Measurements from ENCODE around the gene ITGB1BP1.

Gene ITGB1BP1

GRCh38 chr2:9378433-9379390 lies 44.6 kb downstream of the ITGB1BP1 start:
- no peak for DNase-seq (ENCODE audit: low spot score)

- DNase-seq (ENCODE audit: low spot score): no peak
These were observed 45.7 kb downstream of the ITGB1BP1 start for GRCh38 chr2:9377461-9378097.

DNA sequence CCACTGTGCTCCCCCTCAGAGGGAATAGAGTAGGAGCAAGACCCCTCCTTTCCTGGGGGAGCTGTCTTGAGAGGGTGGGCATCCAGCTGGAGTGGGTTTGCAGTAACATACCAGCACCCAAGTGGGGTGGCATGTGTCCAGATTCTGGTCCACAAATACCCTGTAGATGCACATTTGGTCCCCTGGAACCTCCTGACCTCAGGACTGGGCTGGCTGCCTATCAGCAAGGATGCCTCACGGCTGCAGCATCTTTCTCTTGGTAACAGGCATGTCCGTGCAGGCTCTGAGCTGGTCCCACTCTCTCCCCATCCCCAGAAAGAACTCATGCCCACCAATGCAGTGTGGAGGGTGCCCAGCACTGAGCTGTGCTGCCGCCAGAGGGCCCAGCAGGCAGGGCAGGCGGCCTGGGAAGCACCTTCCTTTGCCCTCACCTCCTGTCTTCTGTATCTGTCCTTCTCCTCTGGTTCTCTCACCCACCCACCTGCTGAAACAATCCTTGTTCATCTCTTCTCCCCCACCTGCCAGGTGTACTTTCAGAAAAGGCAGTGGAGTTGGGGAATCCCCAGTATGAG lies 47.4 kb downstream of the ITGB1BP1 start:
- no peak for DNase-seq (ENCODE audit: low spot score)

- DNase-seq (ENCODE audit: low spot score): no peak
These were observed 49.1 kb downstream of the ITGB1BP1 start for GRCh38 chr2:9374071-9374730.

- DNase-seq (ENCODE audit: low spot score): no peak
These were observed 49.9 kb downstream of the ITGB1BP1 start for GRCh38 chr2:9373476-9373875.

DNA sequence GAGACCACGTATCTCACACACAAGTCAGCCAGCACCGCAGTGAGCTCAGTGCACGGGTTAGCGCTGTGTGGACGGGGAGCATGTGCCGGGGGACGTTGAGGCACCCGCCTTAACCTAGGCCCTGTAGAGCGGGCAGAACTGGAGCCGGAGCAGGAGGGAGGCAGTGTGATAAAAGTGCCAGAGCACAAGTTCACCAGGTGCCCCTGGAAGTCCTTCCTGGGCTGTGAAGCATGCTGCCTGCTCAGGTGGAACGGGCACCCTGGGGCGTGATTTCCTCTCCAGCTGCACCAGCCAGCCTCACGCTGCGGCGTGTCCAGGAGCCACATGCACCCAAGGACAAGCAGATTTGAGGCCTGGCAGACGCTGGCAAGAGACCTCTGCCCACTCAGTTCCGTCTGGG lies 50.3 kb downstream of the ITGB1BP1 start:
- no peak for DNase-seq (ENCODE audit: low spot score)

GRCh38 chr2:9370746-9371145 lies 52.6 kb downstream of the ITGB1BP1 start:
- no peak for DNase-seq (ENCODE audit: low spot score)

- no peak for DNase-seq (ENCODE audit: low spot score)
These were observed 57.3 kb downstream of the ITGB1BP1 start for GRCh38 chr2:9366026-9366425.

- no peak for DNase-seq (ENCODE audit: low spot score)
These were observed 57.8 kb downstream of the ITGB1BP1 start for GRCh38 chr2:9365498-9366019.

GRCh38 chr2:9364791-9365497 lies 58.4 kb downstream of the ITGB1BP1 start:
- no peak for DNase-seq (ENCODE audit: low spot score)

GRCh38 chr2:9364373-9364772 lies 59.0 kb downstream of the ITGB1BP1 start:
- DNase-seq (ENCODE audit: low spot score): no peak

GRCh38 chr2:9360701-9361100 lies 62.6 kb downstream of the ITGB1BP1 start:
- DNase-seq (ENCODE audit: low spot score): no peak

DNA sequence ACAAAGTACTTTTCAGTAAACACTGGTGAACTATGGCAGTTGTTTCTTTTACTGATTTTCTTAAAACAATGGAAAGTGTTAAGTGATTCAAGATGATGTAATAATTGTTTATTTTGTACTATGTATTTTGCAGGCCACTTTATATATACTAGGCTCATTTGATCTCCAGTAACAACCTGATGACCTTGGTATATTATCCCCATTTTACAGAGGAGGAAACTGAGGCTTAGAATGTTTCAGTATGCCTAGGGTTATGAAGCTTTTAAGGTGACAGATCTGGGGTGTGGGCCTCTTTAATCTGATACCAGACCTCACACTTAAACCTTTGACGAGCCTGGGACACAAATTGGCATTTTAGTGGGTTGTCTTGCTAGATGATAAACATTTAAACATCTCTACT lies 63.2 kb downstream of the ITGB1BP1 start:
- DNase-seq (ENCODE audit: low spot score): no peak

- DNase-seq (ENCODE audit: low spot score): no peak
These were observed 63.9 kb downstream of the ITGB1BP1 start for GRCh38 chr2:9359463-9359862.

DNA sequence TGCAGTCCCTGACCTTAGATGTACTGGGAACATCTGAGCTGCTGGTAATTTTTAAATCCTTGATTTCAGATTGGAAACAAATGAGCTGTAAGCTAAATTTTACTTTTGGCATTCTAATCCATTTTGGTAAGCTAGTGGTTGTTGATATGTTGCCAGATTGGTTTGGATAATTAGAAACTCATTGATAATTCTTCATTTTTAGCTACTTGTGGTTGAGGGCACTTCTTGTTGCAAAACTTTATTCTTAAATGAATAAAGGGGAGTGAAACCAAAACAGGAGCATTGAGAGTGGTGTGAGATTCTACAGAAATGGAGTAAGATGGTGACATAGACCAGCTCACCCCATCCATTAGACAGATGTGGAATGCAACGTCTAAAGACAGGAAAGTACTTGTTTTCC lies 64.5 kb downstream of the ITGB1BP1 start:
- no peak for DNase-seq (ENCODE audit: low spot score)

- no peak for DNase-seq (ENCODE audit: low spot score)
These were observed 67.1 kb downstream of the ITGB1BP1 start for GRCh38 chr2:9356261-9356660.

DNA sequence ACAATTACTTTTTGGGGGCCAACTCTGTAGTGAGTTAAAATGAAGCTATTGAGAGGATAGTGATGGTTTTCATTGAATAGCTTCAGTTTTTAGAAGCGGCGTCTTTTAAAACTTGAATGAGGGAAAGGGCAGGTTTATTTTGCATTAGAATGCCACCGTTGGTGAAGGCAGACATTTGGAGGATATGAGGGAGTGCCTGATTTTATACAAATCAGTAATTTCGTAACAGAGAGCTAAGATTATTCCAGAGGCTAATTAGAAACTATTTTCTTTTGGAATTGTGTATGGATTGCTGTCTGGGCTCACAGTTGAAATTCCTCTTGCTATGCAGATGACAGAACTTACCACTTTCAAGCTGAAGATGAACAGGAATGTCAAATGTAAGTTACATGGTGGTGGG lies 67.6 kb downstream of the ITGB1BP1 start:
- DNase-seq (ENCODE audit: low spot score): no peak

DNA sequence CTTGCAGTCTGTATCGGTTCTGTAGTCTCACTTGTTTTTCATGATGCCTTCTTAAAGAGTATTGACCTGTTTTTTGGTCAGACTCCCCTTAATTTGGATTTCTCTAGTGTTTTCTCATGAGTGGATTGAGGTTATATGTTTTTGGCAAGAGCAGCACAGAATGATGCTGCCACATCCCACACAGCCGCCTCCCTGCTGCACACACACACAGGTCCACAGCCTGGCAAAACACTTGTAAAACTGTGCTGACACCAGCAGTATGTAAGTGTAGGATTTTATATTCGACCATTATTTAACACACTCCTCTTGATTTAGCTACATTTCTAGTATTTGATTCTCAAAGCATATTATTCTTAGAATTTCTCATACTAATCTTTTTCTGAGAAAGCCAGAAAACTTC lies 68.1 kb downstream of the ITGB1BP1 start:
- no peak for DNase-seq (ENCODE audit: low spot score)

GRCh38 chr2:9354318-9354717 lies 69.0 kb downstream of the ITGB1BP1 start:
- no peak for DNase-seq (ENCODE audit: low spot score)

All from SK-N-DZ (cell line).